Measurements from ENCODE around the gene ZNF366.

Gene ZNF366

GRCh38 chr5:72400950-72401349 is 106.3 kb downstream of the ZNF366 start:
- DNase-seq, result no peak

- DNase-seq, result no peak
Observed at GRCh38 chr5:72397836-72398235, 109.4 kb downstream of the ZNF366 start.

- no peak for DNase-seq
Observed at GRCh38 chr5:72394688-72395087, 112.5 kb downstream of the ZNF366 start.

GRCh38 chr5:72393052-72393451 is 114.2 kb downstream of the ZNF366 start:
- no peak for DNase-seq
